Liver (tissue), 3 donors: ENCODE measurements around the gene ENGASE.

ENCODE experiments used
- EGR1 ChIP-seq, 2 donors: IDR thresholded peaks; 2 replicates each; pipeline ENCODE4 v1.6.1; 2016 to 2018; ENCODE audit warnings: antibody characterized with exemption in 2 of 2, low read depth in 2 of 2
- FOXA1 ChIP-seq: IDR thresholded peaks from 2 replicates; pipeline ENCODE4 v1.6.1; 2016; ENCODE audit warnings: antibody characterized with exemption
- GABPA ChIP-seq, 2 donors: IDR thresholded peaks in 1 of 2; conservative IDR thresholded peaks in 1 of 2; 2 replicates each; pipeline ENCODE4 v1.6.1; 2016; ENCODE audit warnings: antibody characterized with exemption in 2 of 2, mild to moderate bottlenecking in 1 of 2, moderate library complexity in 1 of 2
- HNF4A ChIP-seq, 2 donors: conservative IDR thresholded peaks; 2 replicates each; pipeline ENCODE4 v1.6.1; 2016; ENCODE audit warnings: antibody characterized with exemption in 2 of 2, mild to moderate bottlenecking in 2 of 2
- HNF4G ChIP-seq: IDR thresholded peaks from 2 replicates; pipeline ENCODE4 v1.6.1; 2016; ENCODE audit warnings: antibody characterized with exemption
- JUND ChIP-seq, 2 donors: IDR thresholded peaks; 2 replicates each; pipeline ENCODE4 v1.6.1; 2016; ENCODE audit warnings: antibody characterized with exemption in 2 of 2
- RAD21 ChIP-seq, 2 donors: IDR thresholded peaks; 2 replicates each; pipeline ENCODE4 v1.6.1; 2016; ENCODE audit warnings: antibody characterized with exemption in 2 of 2, mild to moderate bottlenecking in 2 of 2
- REST ChIP-seq: IDR thresholded peaks from 2 replicates; pipeline ENCODE4 v1.6.1; 2016; ENCODE audit warnings: antibody characterized with exemption, mild to moderate bottlenecking
- RXRA ChIP-seq, 2 donors: IDR thresholded peaks; 2 replicates each; pipeline ENCODE4 v1.6.1; 2017 to 2018; ENCODE audit warnings: antibody characterized with exemption in 2 of 2, mild to moderate bottlenecking in 1 of 2
- SP1 ChIP-seq: IDR thresholded peaks from 2 replicates; pipeline ENCODE4 v1.6.1; 2018; ENCODE audit warnings: antibody characterized with exemption, mild to moderate bottlenecking
- TAF1 ChIP-seq: conservative IDR thresholded peaks from 2 replicates; pipeline ENCODE4 v1.6.1; 2016; ENCODE audit warnings: antibody characterized with exemption, mild to moderate bottlenecking
- YY1 ChIP-seq: IDR thresholded peaks from 2 replicates; pipeline ENCODE4 v1.6.1; 2016; ENCODE audit warnings: antibody characterized with exemption, mild to moderate bottlenecking
- TF ChIP-seq, protein P1 (sequence below): IDR thresholded peaks from 2 replicates; pipeline ENCODE4 v1.6.1; 2016; ENCODE audit warnings: antibody characterized with exemption
- TF ChIP-seq, protein P2 (sequence below): fragments of 150-350 bp; IDR thresholded peaks from 2 replicates; pipeline ENCODE4 v1.5.1; 2017; ENCODE audit warnings: improper control_type of control experiment, low read depth, low read length; ENCODE audit not compliant: missing input control
- donor health status: healthy.
- donor health status: healthy.

- TF ChIP-seq, protein P1, sequence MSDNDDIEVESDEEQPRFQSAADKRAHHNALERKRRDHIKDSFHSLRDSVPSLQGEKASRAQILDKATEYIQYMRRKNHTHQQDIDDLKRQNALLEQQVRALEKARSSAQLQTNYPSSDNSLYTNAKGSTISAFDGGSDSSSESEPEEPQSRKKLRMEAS = no peak
- TF ChIP-seq, protein P2, sequence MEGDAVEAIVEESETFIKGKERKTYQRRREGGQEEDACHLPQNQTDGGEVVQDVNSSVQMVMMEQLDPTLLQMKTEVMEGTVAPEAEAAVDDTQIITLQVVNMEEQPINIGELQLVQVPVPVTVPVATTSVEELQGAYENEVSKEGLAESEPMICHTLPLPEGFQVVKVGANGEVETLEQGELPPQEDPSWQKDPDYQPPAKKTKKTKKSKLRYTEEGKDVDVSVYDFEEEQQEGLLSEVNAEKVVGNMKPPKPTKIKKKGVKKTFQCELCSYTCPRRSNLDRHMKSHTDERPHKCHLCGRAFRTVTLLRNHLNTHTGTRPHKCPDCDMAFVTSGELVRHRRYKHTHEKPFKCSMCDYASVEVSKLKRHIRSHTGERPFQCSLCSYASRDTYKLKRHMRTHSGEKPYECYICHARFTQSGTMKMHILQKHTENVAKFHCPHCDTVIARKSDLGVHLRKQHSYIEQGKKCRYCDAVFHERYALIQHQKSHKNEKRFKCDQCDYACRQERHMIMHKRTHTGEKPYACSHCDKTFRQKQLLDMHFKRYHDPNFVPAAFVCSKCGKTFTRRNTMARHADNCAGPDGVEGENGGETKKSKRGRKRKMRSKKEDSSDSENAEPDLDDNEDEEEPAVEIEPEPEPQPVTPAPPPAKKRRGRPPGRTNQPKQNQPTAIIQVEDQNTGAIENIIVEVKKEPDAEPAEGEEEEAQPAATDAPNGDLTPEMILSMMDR = no peak
- TF ChIP-seq YY1 (no peak), REST (no peak), TAF1 (no peak), FOXA1 (no peak), RAD21 (IDR thresholded peaks at IDR 0.05) (no peak), JUND (IDR thresholded peaks at IDR 0.05) (no peak), HNF4G (no peak), EGR1 (IDR thresholded peaks at IDR 0.05; ENCODE audit: low read depth in 2 of 2) (no peak), SP1 (no peak), GABPA (IDR thresholded peaks at IDR 0.05 in 1 of 2, conservative IDR thresholded peaks at IDR 0.05 in 1 of 2) (no peak), HNF4A (conservative IDR thresholded peaks at IDR 0.05) (no peak), RXRA (IDR thresholded peaks at IDR 0.05) (no peak)
These were observed 4.0 kb downstream of the ENGASE start for GRCh38 chr17:79078476-79079190.
